K562 (cell line): ENCODE measurements around the gene EPHA10. TPM values are rescaled to one million over a fixed set of nuclear protein-coding genes. Genes with fewer than 3 reads are reported as not detected.

Source experiments
- CSDE1 ChIP-seq, 2 experiments: fragments of 450-650 bp; IDR thresholded peaks; 2 replicates each; pipeline ENCODE4 v1.6.1; 2016; ENCODE audit warnings: mild to moderate bottlenecking in 1 of 2
- FOXM1 ChIP-seq, 2 experiments: fragments of 450-650 bp in 1 of 2; sonication (generic) in 1 of 2; formaldehyde crosslinking in 1 of 2; IDR thresholded peaks; 2 replicates each; pipeline versions ENCODE4 v1.6.1 to v1.9.0; 2017 to 2022; ENCODE audit warnings: low read depth in 2 of 2, mild to moderate bottlenecking in 2 of 2, missing genetic modification reagents in 1 of 2, moderate library complexity in 1 of 2
- FUS ChIP-seq: fragments of 200-400 bp; formaldehyde crosslinking; optimal IDR thresholded peaks from 2 replicates; pipeline ENCODE3; 2017; ENCODE audit warnings: low read depth, low read length
- HIVEP1 ChIP-seq: fragments of 250-450 bp; sonication (Bioruptor Pico); IDR thresholded peaks from 2 replicates; pipeline ENCODE4 v1.4.0; 2020; ENCODE audit warnings: mild to moderate bottlenecking
- HMGN3 ChIP-seq: IDR thresholded peaks from 2 replicates; pipeline ENCODE4 v1.6.1; 2011; ENCODE audit warnings: borderline replicate concordance, low read depth, mild to moderate bottlenecking, mixed read lengths, low read length; ENCODE audit not compliant: insufficient read length; ENCODE audit errors: extremely low read depth
- MECOM ChIP-seq: fragments of 250-450 bp; sonication (Bioruptor Pico); IDR thresholded peaks from 2 replicates; pipeline ENCODE4 v1.8.0; 2022; ENCODE audit warnings: inconsistent platforms
- NONO ChIP-seq, 2 experiments: fragments of 200-400 bp in 1 of 2; fragments of 450-650 bp in 1 of 2; formaldehyde crosslinking in 1 of 2; IDR thresholded peaks; 2 replicates each; pipeline ENCODE4 v1.6.1; 2017; ENCODE audit warnings: low read depth in 2 of 2, mild to moderate bottlenecking in 2 of 2, moderate library complexity in 2 of 2, low read length in 1 of 2
- NR3C1 ChIP-seq: sonication (generic); formaldehyde crosslinking; IDR thresholded peaks from 2 replicates; pipeline ENCODE4 v1.8.1; 2022; ENCODE audit warnings: missing genetic modification reagents
- NRF1 ChIP-seq, 2 experiments: fragments of 450-650 bp; IDR thresholded peaks in 1 of 2; conservative IDR thresholded peaks in 1 of 2; 2 replicates each; pipeline ENCODE4 v1.6.1; 2014; ENCODE audit warnings: mild to moderate bottlenecking in 2 of 2
- PRDM10 ChIP-seq: fragments of 450-650 bp; IDR thresholded peaks from 2 replicates; pipeline ENCODE4 v1.6.1; 2018; ENCODE audit not compliant: partially characterized antibody
- RBFOX2 ChIP-seq: fragments of 200-400 bp; formaldehyde crosslinking; IDR thresholded peaks from 2 replicates; pipeline ENCODE4 v1.6.1; 2017; ENCODE audit warnings: low read depth, mild to moderate bottlenecking, low read length, moderate library complexity
- RNF2 ChIP-seq: sonication (generic); IDR thresholded peaks from 2 replicates; pipeline ENCODE4 v1.6.1; 2016
- RUNX1 ChIP-seq: sonication (generic); IDR thresholded peaks from 2 replicates; pipeline ENCODE4 v1.6.1; 2016; ENCODE audit warnings: antibody characterized with exemption, low read depth
- SNIP1 ChIP-seq: fragments of 450-650 bp; IDR thresholded peaks from 2 replicates; pipeline ENCODE4 v1.7.1; 2017; ENCODE audit warnings: low read depth, mild to moderate bottlenecking
- U2AF1 ChIP-seq: fragments of 200-400 bp; formaldehyde crosslinking; optimal IDR thresholded peaks from 2 replicates; pipeline ENCODE3; 2017; ENCODE audit warnings: mild to moderate bottlenecking, low read depth, low read length, moderate library complexity
- ZBTB8A ChIP-seq: fragments of 450-650 bp; IDR thresholded peaks from 2 replicates; pipeline ENCODE4 v1.6.1; 2018; ENCODE audit warnings: mild to moderate bottlenecking, moderate library complexity; ENCODE audit not compliant: partially characterized antibody
- ZNF12 ChIP-seq: sonication (generic); formaldehyde crosslinking; IDR thresholded peaks from 2 replicates; pipeline ENCODE4 v1.4.0; 2020; ENCODE audit warnings: mild to moderate bottlenecking, missing genetic modification reagents
- ZNF133 ChIP-seq: fragments of 250-450 bp; sonication (Bioruptor Pico); IDR thresholded peaks from 2 replicates; pipeline ENCODE4 v1.4.0; 2020; ENCODE audit warnings: mild to moderate bottlenecking
- polyA plus RNA-seq, 8 experiments: library from polyadenylated mRNA; depleted of rRNA in 4 of 8; stranded (reverse) in 5 of 8; unstranded in 3 of 8; fragments of >200 nt; fragmentation: Nextera tagmentation in 2 of 8; fragmentation: Illumina TruSeq in 1 of 8; extraction: Ambion mirVana in 2 of 8; extraction: Trizol in 1 of 8; gene quantifications; 2 replicates each; pipeline versions ENCODE4 v1.2.1 to v1.2.3, GENCODE V29; 2011 to 2014; ENCODE audit warnings: inconsistent platforms in 1 of 8, missing spikeins in 1 of 8
- total RNA-seq, 7 experiments: library from RNA; depleted of rRNA in 6 of 7; stranded (reverse); fragments of >200 nt in 6 of 7; fragmentation: Illumina TruSeq in 2 of 7; extraction: Trizol in 2 of 7; gene quantifications; 2 replicates each; pipeline versions ENCODE4 v1.2.1 to v1.2.3, GENCODE V29; 2011 to 2021; ENCODE audit warnings: low replicate concordance in 1 of 7
- TF ChIP-seq, protein P1 (sequence below): fragments of 200-800 bp; sonication (Bioruptor generic); IDR thresholded peaks from 2 replicates; pipeline ENCODE4 v1.6.1; 2017; ENCODE audit warnings: missing genetic modification characterization, missing compliant biosample characterization
- TF ChIP-seq, protein P2 (sequence below): sonication (generic); formaldehyde crosslinking; IDR thresholded peaks from 2 replicates; pipeline ENCODE4 v1.8.0; 2023; ENCODE audit warnings: mild to moderate bottlenecking, missing genetic modification reagents
- TF ChIP-seq, protein P3 (sequence below): fragments of 250-450 bp; sonication (Bioruptor Pico); IDR thresholded peaks from 2 replicates; pipeline ENCODE4 v1.9.0; 2021; ENCODE audit warnings: mild to moderate bottlenecking

Gene EPHA10
- total and polyA plus RNA-seq, 9 of the 15 experiments (the other 6 are each of a cell fraction or from before 2014, with no cell fraction given), result 0.03 TPM; not detected in 8

GRCh38 chr1:37793773-37794371 is 29.0 kb upstream of the EPHA10 start, which contains the start of gene MANEAL (continued):
- TF ChIP-seq HMGN3, result no peak
- peak; percentile 42; the same call in 1 of the 2 replicates for TF ChIP-seq NR3C1 (CRISPR knock-in tag)
- no peak for TF ChIP-seq SNIP1
- TF ChIP-seq NRF1 (conservative IDR thresholded peaks at IDR 0.05 in 1 of 2, IDR thresholded peaks at IDR 0.05 in 1 of 2), result peak in 1 of 2 experiments; percentile 9; a peak in 2 of 4 replicates
- TF ChIP-seq RBFOX2, result peak; percentile 52
- TF ChIP-seq, protein P1, sequence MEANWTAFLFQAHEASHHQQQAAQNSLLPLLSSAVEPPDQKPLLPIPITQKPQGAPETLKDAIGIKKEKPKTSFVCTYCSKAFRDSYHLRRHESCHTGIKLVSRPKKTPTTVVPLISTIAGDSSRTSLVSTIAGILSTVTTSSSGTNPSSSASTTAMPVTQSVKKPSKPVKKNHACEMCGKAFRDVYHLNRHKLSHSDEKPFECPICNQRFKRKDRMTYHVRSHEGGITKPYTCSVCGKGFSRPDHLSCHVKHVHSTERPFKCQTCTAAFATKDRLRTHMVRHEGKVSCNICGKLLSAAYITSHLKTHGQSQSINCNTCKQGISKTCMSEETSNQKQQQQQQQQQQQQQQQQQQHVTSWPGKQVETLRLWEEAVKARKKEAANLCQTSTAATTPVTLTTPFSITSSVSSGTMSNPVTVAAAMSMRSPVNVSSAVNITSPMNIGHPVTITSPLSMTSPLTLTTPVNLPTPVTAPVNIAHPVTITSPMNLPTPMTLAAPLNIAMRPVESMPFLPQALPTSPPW (CRISPR knock-in tag), result peak; percentile 65
- TF ChIP-seq FOXM1 (IDR thresholded peaks at IDR 0.05; ENCODE audit: low read depth), result no peak
- TF ChIP-seq FOXM1 (CRISPR knock-in tag; IDR thresholded peaks at IDR 0.05; ENCODE audit: low read depth), result no peak
- TF ChIP-seq NONO (IDR thresholded peaks at IDR 0.05; ENCODE audit: low read depth in 2 of 2, low read length in 1 of 2), result peak in 1 of 2 experiments; percentile 71; a peak in 1 of 4 replicates
- TF ChIP-seq CSDE1 (IDR thresholded peaks at IDR 0.05), result no peak
- no peak for TF ChIP-seq RNF2
- TF ChIP-seq ZNF133 (CRISPR knock-in tag), result no peak
- no peak for TF ChIP-seq ZNF12
- TF ChIP-seq HIVEP1 (CRISPR knock-in tag), result no peak
- TF ChIP-seq, protein P2, sequence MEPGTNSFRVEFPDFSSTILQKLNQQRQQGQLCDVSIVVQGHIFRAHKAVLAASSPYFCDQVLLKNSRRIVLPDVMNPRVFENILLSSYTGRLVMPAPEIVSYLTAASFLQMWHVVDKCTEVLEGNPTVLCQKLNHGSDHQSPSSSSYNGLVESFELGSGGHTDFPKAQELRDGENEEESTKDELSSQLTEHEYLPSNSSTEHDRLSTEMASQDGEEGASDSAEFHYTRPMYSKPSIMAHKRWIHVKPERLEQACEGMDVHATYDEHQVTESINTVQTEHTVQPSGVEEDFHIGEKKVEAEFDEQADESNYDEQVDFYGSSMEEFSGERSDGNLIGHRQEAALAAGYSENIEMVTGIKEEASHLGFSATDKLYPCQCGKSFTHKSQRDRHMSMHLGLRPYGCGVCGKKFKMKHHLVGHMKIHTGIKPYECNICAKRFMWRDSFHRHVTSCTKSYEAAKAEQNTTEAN, result no peak
- no peak for TF ChIP-seq MECOM
- TF ChIP-seq, protein P3, sequence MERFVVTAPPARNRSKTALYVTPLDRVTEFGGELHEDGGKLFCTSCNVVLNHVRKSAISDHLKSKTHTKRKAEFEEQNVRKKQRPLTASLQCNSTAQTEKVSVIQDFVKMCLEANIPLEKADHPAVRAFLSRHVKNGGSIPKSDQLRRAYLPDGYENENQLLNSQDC (CRISPR knock-in tag), result no peak
- no peak for TF ChIP-seq RUNX1
- TF ChIP-seq U2AF1, result no peak
- no peak for TF ChIP-seq FUS
- peak; percentile 97 for TF ChIP-seq PRDM10
- TF ChIP-seq ZBTB8A, result no peak
